Measurements from ENCODE around the gene ZBTB20. TPM values are rescaled to one million over a fixed set of nuclear protein-coding genes. Genes with fewer than 3 reads are reported as not detected.

ZBTB20 gene
- total and polyA plus RNA-seq, 7 donors = 0.40 to 74.9 (median 41.7) TPM

GRCh38 chr3:114852966-114853365, 294.1 kb downstream of the ZBTB20 start:
- TF ChIP-seq, protein P1, sequence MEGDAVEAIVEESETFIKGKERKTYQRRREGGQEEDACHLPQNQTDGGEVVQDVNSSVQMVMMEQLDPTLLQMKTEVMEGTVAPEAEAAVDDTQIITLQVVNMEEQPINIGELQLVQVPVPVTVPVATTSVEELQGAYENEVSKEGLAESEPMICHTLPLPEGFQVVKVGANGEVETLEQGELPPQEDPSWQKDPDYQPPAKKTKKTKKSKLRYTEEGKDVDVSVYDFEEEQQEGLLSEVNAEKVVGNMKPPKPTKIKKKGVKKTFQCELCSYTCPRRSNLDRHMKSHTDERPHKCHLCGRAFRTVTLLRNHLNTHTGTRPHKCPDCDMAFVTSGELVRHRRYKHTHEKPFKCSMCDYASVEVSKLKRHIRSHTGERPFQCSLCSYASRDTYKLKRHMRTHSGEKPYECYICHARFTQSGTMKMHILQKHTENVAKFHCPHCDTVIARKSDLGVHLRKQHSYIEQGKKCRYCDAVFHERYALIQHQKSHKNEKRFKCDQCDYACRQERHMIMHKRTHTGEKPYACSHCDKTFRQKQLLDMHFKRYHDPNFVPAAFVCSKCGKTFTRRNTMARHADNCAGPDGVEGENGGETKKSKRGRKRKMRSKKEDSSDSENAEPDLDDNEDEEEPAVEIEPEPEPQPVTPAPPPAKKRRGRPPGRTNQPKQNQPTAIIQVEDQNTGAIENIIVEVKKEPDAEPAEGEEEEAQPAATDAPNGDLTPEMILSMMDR (IDR thresholded peaks at IDR 0.05) = no peak
- Histone ChIP-seq H3K9me3 (no peaks in the 10 kb centered on the region), H3K4me1 (peaks cover 16% of the 10 kb centered on the region), H3K27ac (no peak overlapping the region), H3K27me3 (ENCODE audit: insufficient read depth in 3 of 3, low read length in 2 of 3) (no peaks in the 10 kb centered on the region), H3K4me3 (no peak overlapping the region), H3K36me3 (ENCODE audit: insufficient read depth in 1 of 2, low read depth in 1 of 2) (no peaks in the 10 kb centered on the region)
- intact Hi-C loops (cut with DNase I) = no loop called here
- DNase-seq = no peak
- WGBS, 3 donors = 86 to 90% (median 89%) methylated on average over 3 of the region's 3 CpGs
- no peak for ATAC-seq

GRCh38 chr3:114850898-114851297, 296.2 kb downstream of the ZBTB20 start:
- WGBS, 3 donors = 38 to 73% (median 67%) methylated on average over 1 of the region's 1 CpG
- DNase-seq (no peak), ATAC-seq (no peak)
- Histone ChIP-seq H3K9me3 (no peaks in the 10 kb centered on the region), H3K36me3 (ENCODE audit: insufficient read depth in 1 of 2, low read depth in 1 of 2) (no peaks in the 10 kb centered on the region), H3K27ac (no peak overlapping the region), H3K4me1 (peaks cover 26% of the 10 kb centered on the region), H3K4me3 (no peak overlapping the region), H3K27me3 (ENCODE audit: insufficient read depth in 3 of 3, low read length in 2 of 3) (no peaks in the 10 kb centered on the region)
- TF ChIP-seq, protein P1 (IDR thresholded peaks at IDR 0.05) = no peak
- intact Hi-C loops (cut with DNase I) = no loop called here

DNA sequence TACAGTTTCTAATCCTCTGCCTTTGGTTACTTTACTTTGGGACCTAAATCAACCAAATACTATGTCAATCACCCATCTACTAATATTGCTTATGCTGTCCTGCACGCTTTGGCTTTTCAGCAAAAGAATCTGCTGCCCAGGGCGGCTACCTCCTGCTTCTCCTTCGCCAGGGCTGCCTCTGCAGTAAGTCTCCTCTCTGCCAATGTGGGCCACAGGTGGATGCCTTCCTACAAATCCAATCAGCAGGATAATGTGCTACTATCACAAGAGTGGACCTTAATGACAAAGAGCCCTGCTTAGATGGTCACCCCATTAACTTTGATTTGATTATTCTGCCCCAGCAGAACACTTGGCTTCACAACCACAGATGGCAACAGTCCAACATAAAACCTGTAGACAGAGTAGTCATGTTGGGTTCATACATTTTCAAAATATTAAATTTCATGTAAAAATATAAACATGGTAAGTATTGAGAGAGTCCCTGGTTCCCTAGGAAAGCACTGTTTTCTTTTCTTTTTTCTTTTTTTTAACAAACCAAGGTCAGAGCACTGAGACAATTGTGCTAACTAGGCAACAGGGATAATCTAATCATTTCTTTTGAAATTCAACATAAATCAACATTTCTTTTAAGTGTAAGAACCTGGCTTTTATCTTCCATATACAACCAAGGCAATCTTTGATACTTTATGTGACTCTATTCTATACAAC, 298.3 kb downstream of the ZBTB20 start:
- no peaks in the 10 kb centered on the region for H3K27me3 ChIP-seq (ENCODE audit: insufficient read depth in 3 of 3, low read length in 2 of 3)
- no peak overlapping the region for H3K27ac ChIP-seq
- no peak for DNase-seq
- H3K4me1 ChIP-seq = peaks cover 26% of the 10 kb centered on the region
- 84 to 89% (median 86%) methylated on average over 3 of the region's 3 CpGs for WGBS, 3 donors
- TF ChIP-seq, protein P1 (IDR thresholded peaks at IDR 0.05) = no peak
- no peaks in the 10 kb centered on the region for H3K36me3 ChIP-seq (ENCODE audit: insufficient read depth in 1 of 2, low read depth in 1 of 2)
- no peak for ATAC-seq
- H3K4me3 ChIP-seq = no peak overlapping the region
- intact Hi-C loops (cut with DNase I) = no loop called here
- H3K9me3 ChIP-seq = no peaks in the 10 kb centered on the region

DNA sequence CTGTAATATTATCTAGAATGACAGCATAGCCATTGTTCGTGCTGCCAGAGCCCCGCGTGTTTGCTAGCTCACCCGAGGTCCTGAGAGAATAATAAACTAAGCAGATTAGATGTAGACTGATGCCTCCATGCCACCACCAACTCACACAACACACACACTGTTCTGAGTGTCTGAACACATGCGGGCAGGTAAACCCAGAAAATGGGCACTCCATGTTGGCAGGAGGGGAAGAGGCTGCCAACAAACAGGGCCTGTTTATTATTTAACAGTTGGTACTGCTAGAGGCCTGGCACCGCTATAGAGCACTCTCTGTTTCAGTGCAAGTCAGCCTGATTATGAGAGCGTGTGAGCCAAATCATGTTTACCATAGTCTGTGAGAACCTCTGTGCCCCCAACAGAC, 299.0 kb downstream of the ZBTB20 start:
- H3K27me3 ChIP-seq (ENCODE audit: insufficient read depth in 3 of 3, low read length in 2 of 3) = no peaks in the 10 kb centered on the region
- H3K9me3 ChIP-seq = no peaks in the 10 kb centered on the region
- intact Hi-C loops (cut with DNase I) = no loop called here
- ATAC-seq = peak in 2 of 4 donors; percentile 37 to 41
- no peak for DNase-seq
- H3K4me3 ChIP-seq = no peak overlapping the region
- 44 to 64% (median 45%) methylated on average over 7 of the region's 7 CpGs for whole genome bisulfite sequencing, 3 donors
- H3K4me1 ChIP-seq = peaks cover 26% of the 10 kb centered on the region
- H3K36me3 ChIP-seq (ENCODE audit: insufficient read depth in 1 of 2, low read depth in 1 of 2) = no peaks in the 10 kb centered on the region
- TF ChIP-seq, protein P1 (IDR thresholded peaks at IDR 0.05) = no peak
- no peak overlapping the region for H3K27ac ChIP-seq

DNA sequence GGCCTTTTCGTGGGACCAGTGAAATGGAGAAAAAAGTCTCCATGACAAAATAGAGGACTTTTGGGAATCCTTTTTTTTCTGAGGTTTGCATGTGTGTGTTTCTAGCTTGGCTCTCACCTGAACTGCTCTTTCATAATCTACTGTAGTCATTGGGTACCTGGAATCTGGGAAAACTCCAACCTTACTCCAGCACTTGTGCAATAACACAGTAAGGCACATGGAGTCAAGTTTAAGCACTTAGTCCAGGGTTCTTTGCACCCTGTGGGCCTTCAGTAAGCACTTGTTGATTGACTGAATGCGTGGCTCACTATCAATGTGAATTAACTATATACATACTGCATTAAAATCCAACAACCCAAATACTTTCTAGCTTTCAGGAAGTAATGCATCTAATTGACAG, 299.5 kb downstream of the ZBTB20 start:
- DNase-seq (no peak), ATAC-seq (peak in 2 of 4 donors; percentile 55 to 64)
- H3K4me3 ChIP-seq = no peak overlapping the region
- H3K4me1 ChIP-seq = peaks cover 26% of the 10 kb centered on the region
- H3K27me3 ChIP-seq (ENCODE audit: insufficient read depth in 3 of 3, low read length in 2 of 3) = no peaks in the 10 kb centered on the region
- TF ChIP-seq, protein P1 (IDR thresholded peaks at IDR 0.05) = no peak
- no peaks in the 10 kb centered on the region for H3K9me3 ChIP-seq
- intact Hi-C loops (cut with DNase I) = no loop called here
- no peaks in the 10 kb centered on the region for H3K36me3 ChIP-seq (ENCODE audit: insufficient read depth in 1 of 2, low read depth in 1 of 2)
- H3K27ac ChIP-seq = no peak overlapping the region
- WGBS, 3 donors = 46 to 56% (median 46%) methylated on average over 2 of the region's 2 CpGs

Measured in psoas muscle (tissue), 8 donors.